ENCODE data around the gene TMEM89.

The TMEM89 gene

DNA sequence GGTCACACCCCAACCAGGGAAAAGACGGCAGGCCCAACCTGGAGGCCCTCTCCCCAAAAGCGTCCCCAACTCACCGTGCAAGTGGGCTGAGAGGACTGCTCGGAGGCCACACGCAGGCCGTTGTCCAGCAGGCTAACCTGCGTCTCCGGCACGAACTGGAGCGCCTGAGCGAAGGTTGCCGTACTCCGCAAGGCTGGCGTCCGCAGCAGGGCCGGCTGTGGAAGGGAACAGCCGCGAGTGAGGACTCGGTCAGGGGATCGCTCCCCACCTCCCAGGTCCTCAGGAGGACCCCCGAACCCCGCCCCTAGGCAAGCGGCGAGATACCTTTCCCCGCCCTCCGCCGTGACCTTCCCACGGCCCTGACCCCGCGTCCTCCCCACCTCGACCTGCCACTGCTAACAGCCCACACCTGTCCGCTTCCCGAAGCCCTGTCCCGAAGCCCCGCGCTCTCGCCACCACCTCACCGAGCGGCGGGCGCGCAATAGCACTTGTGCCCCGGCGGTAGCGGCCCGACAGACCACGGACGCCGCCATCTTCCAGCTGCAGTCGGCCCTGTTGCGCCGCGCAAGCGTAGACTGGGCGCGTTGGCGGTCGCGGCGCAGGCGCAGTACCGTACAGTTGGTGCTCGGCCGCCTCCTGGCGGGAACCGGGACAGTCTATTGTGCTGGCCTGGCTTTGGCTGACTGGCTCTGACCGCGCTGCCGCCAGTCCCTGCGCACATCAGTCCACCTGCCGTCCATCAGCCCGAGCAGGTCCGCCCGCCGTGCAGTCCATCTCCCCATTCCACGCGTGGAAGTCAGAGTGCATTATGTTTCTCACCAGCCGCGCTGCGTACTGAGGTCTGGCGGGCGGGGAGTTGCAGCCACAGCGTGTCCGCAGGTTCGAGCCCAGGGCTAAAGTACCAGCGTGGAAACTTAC lies 12.2 kb downstream of the TMEM89 start, which contains the start of gene UQCRC1:
Gene UQCRC1 (minus strand): TSS at position 559 of the 918 bp plus-strand sequence. CDS start 26 bp downstream, at position 533.
- DNase-seq: peak; percentile 67 to 94

DNA sequence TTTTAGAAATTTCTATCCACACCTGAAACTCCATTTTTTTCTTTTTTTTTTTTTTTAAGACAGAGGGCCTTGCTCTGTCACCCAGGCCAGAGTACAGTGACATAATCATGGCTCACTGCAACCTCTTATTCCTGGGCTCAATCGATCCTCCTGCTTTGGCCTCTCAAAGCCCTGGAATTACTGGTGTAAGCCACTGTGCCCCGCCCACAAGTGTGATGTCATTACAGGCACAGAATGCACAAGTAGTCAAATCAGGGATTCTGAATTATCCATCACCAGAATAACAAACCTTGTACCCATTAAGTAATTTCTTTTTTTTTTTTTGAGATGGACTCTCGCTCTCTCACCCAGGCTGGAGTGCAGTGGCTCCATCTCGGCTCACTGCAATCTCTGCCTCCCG lies 14.1 kb downstream of the TMEM89 start:
- no peak for DNase-seq

- DNase-seq: no peak
These were observed 20.0 kb downstream of the TMEM89 start for GRCh38 chr3:48601622-48601994.

DNA sequence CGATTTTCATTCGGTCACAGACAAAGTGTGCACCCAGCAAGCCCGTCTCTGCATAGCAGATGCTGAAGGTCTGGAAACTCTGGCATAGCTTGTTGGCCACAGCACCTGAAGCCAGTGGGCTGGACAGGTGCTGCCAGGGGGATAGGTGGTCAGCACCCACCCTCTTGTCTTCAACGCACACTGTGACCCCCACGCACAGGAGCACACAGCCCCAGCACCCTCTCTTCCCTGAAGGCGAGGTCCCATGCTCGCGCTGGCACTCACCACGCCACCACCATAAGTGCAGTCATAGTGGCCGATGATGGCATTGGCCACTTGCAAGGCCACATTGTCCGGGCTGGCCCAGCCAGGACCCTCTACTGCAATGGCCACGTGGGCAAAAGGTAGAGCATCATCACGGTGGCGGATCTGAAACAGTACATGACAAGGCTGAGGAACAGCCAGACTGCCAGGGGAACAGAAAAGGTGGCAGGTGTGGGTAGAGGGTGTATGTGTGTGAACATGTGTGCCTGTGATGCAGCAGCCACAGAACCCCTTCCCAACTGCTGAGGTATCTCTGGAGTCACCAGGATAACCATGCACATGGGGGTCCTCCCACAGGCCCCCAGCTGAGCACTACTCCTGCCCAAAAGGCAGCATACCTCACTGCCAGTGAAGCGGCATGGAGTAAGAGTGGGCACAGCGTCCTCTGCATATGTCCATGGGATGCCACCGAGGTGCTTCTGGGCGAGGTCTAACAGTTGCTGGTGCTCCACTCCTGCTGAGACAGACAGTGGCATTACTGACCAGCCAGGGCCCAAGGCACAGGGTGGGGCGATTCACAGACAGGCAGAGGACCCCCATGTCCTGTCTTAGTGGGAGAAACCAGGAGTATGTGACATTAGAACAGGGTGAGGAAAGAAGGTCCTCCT lies 20.6 kb downstream of the TMEM89 start:
- no peak for DNase-seq

GRCh38 chr3:48599509-48600285 lies 21.9 kb downstream of the TMEM89 start:
- DNase-seq: no peak

DNA sequence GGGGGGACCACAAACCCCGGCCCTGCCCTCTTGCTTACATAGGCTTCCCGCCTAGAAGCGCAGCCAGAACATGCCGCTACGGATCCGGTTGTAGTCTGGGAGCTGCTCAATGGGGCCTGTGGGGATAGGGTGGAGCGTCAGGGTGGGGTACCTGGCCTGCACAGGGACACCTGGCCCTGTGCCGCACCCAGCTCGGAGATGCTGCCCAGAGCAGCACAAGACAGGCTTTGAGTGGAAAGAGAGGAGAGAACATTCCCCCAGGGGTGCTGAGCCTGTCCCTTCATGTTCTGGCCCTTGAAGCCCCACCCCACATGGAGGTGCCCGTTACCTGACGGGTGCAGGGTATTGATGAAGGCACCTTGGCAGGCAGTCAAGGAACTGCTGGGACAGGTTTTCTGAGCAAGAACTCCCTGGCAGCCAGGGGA lies 22.5 kb downstream of the TMEM89 start:
- no peak for DNase-seq

GRCh38 chr3:48598323-48599076 lies 23.1 kb downstream of the TMEM89 start:
- peak in 1 of 2 experiments; percentile 30 for DNase-seq

GRCh38 chr3:48597408-48597800 lies 24.2 kb downstream of the TMEM89 start:
- no peak for DNase-seq

DNA sequence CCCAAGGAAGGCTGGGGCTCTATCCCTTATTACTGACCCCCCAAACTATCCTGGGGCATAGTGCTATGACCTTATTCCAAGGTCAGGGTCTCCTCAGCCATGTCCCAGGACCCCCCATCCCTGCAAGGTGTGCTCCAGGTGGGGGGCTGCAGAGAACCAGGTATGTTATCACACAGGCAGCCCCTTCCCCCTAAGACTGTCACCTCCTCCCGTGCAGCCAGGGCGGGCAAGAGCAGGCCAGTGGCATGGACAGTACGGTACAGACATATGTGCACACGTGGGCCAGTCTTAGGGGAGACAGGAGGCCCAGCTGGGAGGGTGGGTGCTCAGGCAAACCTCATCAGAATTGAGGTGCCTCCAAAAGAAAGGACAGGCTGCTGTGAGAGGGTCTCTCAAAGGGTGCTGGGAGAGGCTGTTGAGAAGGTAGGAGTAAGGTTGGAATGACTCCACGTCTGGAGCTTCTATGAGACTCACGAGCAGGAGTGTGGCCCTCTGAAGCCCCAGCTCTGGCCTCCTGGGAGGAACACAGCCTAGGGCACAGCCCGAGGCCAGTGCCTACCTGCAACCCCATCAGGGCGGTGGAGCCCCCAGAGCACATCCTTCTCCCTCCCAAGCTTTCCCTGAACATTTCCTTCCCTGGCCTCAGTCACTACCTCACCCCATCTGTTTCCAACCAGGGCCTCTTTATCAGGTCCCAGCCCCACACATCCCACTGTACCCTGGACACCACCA lies 24.7 kb downstream of the TMEM89 start:
- no peak for DNase-seq

DNA sequence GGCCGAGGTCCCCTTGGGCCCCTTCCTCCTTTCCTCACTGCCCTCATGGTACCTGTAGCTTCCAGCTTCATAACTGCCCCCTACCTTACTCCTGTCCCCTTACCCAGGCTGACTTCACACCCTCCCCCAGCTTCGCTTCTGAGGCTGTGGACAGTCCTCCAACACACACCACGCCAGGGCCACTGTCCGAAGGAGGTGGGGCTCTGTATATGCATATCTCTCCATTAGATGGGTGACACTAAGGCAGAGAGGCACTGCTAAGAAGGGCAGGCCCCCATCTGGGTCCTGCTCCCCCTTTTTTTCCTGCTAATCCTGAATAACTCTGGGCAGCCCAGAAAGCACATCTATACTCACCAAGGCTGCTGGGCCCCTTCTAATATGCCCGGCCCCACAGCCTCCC lies 25.4 kb downstream of the TMEM89 start:
- DNase-seq: no peak

DNA sequence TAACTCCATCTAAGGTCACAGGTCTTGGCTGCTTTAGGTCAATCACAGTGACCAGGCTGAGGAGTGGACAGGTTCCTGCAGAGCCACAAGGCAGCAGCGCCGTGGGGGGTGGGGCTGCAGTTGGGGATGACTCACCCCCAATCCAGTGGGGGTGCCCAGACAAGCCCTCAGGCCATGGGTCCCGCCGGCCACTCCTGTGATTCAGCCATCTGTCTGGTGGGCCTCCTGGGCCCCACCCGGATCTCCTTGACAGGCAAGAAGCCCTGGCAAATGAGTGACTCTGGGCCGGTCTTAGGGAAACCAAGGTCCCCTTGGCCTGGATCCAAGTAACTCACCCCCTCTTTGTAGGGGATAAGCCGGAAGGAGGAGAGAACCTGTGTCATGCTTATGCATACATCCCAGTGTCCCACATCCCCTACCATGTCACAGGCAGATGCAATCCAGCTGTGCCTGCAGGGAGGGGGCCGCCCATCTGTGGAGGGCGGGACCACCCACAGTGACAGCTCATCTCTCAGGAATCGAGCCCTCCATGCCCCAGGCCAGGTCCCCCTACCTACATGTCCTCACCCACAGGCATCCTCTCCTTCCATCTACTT lies 25.9 kb downstream of the TMEM89 start:
- no peak for DNase-seq

GRCh38 chr3:48595075-48595525 lies 26.5 kb downstream of the TMEM89 start, which contains the start of gene COL7A1:
Gene COL7A1, minus strand, starts transcription at chr3:48595329. Its CDS starts 170 bp downstream, at chr3:48595159.
- DNase-seq: no peak

- DNase-seq: peak in 1 of 2 experiments; percentile 47
These were observed 27.0 kb downstream of the TMEM89 start for GRCh38 chr3:48594417-48595049.

DNA sequence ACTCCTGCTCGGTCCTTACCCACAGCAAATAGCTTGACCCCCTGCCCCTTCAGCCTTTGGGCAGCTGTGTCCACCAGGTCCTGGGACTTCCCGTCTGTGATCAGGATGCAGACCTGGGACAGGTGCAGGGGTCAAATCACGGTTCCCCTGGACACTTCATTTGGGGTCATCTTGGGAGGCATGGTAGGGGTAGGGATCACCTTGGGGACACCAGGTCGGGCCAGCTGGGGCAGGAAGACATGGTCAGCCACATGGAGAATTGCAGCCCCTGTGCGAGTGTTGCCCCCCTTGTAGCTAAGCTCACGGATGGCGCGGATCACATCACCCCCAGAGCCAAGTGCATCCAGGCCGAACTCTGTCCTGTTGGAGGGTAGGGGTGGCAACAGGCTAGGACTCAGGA lies 28.2 kb downstream of the TMEM89 start:
- no peak for DNase-seq

GRCh38 chr3:48592519-48593087 lies 29.0 kb downstream of the TMEM89 start:
- no peak for DNase-seq

- DNase-seq: no peak
These were observed 29.6 kb downstream of the TMEM89 start for GRCh38 chr3:48591886-48592518.

DNA sequence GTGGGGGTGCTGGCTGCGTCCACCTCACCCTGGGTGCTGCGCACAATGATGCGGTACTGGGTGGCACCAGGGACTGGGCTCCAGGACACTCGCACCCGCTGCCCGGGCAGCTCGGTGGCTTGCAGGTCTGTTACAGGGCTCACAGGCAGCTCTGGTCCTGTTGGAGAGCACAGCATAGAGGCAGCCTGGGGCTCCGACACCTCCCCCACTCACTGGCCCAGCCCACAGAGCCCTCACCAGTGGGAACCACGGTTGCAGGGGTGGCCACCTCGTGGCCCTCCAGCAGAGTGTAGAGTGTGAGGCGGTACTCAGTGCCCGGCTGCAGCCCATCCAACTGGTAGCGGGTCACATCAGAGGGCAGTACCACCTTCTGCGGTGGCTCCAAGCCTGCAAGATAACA lies 30.1 kb downstream of the TMEM89 start:
- no peak for DNase-seq

- DNase-seq: no peak
These were observed 33.3 kb downstream of the TMEM89 start for GRCh38 chr3:48588230-48588629.

DNA sequence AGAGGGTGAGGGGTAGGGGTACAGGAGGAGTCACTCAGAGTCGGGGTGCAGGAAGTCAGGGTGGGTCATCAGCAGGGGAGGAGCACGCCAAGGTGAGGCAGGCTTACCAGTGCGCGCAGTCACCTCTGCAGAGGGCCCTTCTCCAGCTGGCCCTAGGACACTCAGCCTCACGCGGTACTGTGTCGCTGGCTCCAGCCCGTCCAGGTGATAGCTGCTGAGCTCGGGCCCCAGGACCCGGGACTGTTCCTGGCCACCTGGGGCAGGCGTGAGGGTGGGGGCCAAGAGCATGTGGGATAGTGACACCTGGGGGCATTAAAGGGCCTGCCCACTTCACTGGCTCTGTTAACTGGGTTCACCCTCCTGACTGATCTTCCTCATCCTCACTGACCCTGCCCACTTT lies 33.9 kb downstream of the TMEM89 start:
- DNase-seq: no peak
